GM12872 (cell line): ENCODE data around the gene FRMD4A.

Experiments
- TF ChIP-seq, protein P1 (sequence below): IDR thresholded peaks from 3 replicates; pipeline ENCODE4 v1.5.1; 2011; ENCODE audit warnings: low read depth, mild to moderate bottlenecking, low read length, moderate library complexity; ENCODE audit not compliant: insufficient read depth

The FRMD4A gene

GRCh38 chr10:14195433-14195832 lies 135.3 kb downstream of the FRMD4A start:
- TF ChIP-seq, protein P1, sequence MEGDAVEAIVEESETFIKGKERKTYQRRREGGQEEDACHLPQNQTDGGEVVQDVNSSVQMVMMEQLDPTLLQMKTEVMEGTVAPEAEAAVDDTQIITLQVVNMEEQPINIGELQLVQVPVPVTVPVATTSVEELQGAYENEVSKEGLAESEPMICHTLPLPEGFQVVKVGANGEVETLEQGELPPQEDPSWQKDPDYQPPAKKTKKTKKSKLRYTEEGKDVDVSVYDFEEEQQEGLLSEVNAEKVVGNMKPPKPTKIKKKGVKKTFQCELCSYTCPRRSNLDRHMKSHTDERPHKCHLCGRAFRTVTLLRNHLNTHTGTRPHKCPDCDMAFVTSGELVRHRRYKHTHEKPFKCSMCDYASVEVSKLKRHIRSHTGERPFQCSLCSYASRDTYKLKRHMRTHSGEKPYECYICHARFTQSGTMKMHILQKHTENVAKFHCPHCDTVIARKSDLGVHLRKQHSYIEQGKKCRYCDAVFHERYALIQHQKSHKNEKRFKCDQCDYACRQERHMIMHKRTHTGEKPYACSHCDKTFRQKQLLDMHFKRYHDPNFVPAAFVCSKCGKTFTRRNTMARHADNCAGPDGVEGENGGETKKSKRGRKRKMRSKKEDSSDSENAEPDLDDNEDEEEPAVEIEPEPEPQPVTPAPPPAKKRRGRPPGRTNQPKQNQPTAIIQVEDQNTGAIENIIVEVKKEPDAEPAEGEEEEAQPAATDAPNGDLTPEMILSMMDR = no peak

DNA sequence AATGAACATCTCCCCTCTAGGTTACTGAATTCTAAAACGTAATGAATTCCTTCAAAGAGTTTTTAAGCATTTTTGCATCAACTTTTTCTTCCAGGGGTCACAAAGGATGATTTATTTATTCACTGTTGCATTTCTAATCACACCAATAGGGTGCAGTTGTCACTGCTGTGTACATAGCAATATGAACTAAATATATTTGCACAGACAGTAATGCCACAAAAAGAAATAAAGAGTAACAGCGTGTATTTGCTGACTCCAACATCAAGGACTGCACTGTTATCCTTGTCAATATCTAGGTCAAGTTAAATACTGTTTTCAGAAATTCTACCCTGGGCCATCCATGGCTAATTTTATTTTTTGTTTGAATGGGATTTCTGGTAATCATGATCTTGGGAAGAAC lies 138.0 kb downstream of the FRMD4A start:
- TF ChIP-seq, protein P1 = no peak

GRCh38 chr10:14191871-14192270 lies 138.9 kb downstream of the FRMD4A start:
- TF ChIP-seq, protein P1 = no peak

- TF ChIP-seq, protein P1 = no peak
These were observed 139.3 kb downstream of the FRMD4A start for GRCh38 chr10:14191407-14191806.

- TF ChIP-seq, protein P1 = no peak
These were observed 140.0 kb downstream of the FRMD4A start for GRCh38 chr10:14190702-14191101.

- TF ChIP-seq, protein P1 = peak; percentile 30; the same call in 1 of the 3 replicates
These were observed 144.5 kb downstream of the FRMD4A start for GRCh38 chr10:14186245-14186644.

DNA sequence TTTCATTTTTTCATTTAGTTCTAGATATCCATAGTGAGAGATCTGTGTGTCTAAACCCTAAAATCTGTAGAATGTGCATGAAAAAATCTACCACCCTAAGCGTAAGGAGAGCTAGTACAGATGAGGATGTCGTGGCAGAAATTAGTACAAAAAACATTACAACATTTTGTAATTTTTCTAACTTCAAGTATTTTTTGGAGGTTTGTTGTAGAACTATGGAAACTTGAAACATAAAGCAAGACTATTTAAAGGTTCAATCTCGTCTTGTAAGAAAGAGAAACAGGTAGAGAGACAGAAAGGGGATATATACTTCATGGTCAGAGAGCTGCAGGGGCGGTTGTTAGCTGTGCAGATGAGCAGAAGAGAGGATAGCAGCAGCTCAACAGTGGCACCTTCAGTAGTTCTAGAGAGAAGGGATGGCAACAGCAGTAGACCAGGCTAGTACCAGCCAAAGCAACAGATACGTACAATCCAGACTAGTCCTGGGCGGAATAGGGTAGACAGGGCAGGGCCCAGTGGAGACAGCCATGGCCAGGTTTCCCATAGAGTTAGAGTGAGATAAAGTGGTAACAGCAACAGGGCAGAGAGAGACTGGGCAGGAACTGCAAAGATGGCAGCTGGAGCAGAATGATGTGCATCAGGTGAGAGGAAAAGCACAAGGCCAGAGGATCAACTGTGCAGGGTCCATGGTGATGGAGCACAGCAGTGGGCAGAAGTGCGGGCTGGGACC lies 145.2 kb downstream of the FRMD4A start:
- TF ChIP-seq, protein P1 = no peak

DNA sequence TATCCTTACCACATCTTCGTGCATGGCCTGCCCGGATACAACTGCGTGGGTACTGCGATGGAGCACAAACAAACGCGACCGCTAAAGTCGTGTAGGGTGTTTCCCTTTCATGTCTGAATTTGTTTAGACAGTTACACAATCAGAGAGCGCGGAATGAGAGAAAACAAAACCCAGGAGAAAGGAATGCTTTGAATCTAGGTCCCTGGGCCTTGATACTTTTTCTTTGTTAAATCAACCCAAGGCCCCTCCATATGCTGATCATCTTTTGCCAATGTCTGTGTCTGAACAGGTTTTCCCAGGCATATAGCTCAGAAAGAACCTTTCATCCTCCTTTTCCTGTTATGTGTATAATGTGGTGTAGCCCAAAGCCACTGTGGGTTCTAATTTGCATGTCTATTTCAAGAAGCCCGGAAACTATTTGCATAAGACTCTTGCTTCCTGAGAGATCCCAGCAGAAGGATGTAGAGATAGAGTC lies 145.8 kb downstream of the FRMD4A start:
- TF ChIP-seq, protein P1 = no peak
